Brain microvascular endothelial cell (primary cell): ENCODE measurements around the gene CFAP161.

ENCODE experiments used
- DNase-seq: peaks from one replicate; pipeline ENCODE4 v3.0.0-alpha.2; 2020
- H3K27ac ChIP-seq: fragments of 250-450 bp; sonication (Bioruptor Pico); 2 replicates; pipeline ENCODE4 v1.5.1; 2020; ENCODE audit warnings: mild to moderate bottlenecking, moderate library complexity
- H3K27me3 ChIP-seq: fragments of 250-450 bp; sonication (Bioruptor Pico); replicated peaks from 2 replicates; pipeline ENCODE4 v1.5.1; 2020; ENCODE audit warnings: mild to moderate bottlenecking
- H3K36me3 ChIP-seq: fragments of 250-450 bp; sonication (Bioruptor Pico); replicated peaks from 2 replicates; pipeline ENCODE4 v1.5.1; 2020; ENCODE audit warnings: mild to moderate bottlenecking
- H3K4me3 ChIP-seq: 2 replicates; pipeline ENCODE4 v1.5.1; 2011; ENCODE audit warnings: low read depth, mild to moderate bottlenecking, control low read depth, low read length, moderate library complexity
- in situ Hi-C: cut with HindIII; loops from 2 replicates; pipeline ENCODE4 v1.10.0; 2017; ENCODE audit warnings: low sequenced_read_pairs, low pct_ligation_motif_present
- TF ChIP-seq, protein P1 (sequence below): IDR thresholded peaks from 2 replicates; pipeline ENCODE4 v1.5.1; 2011; ENCODE audit warnings: low read depth, mild to moderate bottlenecking, moderate library complexity, low read length, control low read depth, inconsistent platforms; ENCODE audit errors: missing control alignments

CFAP161 gene

GRCh38 chr15:81168131-81168526 is 34.1 kb downstream of the CFAP161 start:
- in situ Hi-C loops: no loop called here
- H3K4me3 ChIP-seq: no peak overlapping the region
- no peaks in the 10 kb centered on the region for H3K36me3 ChIP-seq
- DNase-seq: no peak
- H3K27me3 ChIP-seq: no peaks in the 10 kb centered on the region
- TF ChIP-seq, protein P1, sequence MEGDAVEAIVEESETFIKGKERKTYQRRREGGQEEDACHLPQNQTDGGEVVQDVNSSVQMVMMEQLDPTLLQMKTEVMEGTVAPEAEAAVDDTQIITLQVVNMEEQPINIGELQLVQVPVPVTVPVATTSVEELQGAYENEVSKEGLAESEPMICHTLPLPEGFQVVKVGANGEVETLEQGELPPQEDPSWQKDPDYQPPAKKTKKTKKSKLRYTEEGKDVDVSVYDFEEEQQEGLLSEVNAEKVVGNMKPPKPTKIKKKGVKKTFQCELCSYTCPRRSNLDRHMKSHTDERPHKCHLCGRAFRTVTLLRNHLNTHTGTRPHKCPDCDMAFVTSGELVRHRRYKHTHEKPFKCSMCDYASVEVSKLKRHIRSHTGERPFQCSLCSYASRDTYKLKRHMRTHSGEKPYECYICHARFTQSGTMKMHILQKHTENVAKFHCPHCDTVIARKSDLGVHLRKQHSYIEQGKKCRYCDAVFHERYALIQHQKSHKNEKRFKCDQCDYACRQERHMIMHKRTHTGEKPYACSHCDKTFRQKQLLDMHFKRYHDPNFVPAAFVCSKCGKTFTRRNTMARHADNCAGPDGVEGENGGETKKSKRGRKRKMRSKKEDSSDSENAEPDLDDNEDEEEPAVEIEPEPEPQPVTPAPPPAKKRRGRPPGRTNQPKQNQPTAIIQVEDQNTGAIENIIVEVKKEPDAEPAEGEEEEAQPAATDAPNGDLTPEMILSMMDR: no peak
- H3K27ac ChIP-seq: no peak overlapping the region

GRCh38 chr15:81168644-81169043 is 34.6 kb downstream of the CFAP161 start:
- TF ChIP-seq, protein P1: no peak
- Histone ChIP-seq H3K27ac (no peak overlapping the region), H3K4me3 (no peak overlapping the region), H3K27me3 (no peaks in the 10 kb centered on the region), H3K36me3 (no peaks in the 10 kb centered on the region)
- DNase-seq: no peak
- in situ Hi-C loops: no loop called here

DNA sequence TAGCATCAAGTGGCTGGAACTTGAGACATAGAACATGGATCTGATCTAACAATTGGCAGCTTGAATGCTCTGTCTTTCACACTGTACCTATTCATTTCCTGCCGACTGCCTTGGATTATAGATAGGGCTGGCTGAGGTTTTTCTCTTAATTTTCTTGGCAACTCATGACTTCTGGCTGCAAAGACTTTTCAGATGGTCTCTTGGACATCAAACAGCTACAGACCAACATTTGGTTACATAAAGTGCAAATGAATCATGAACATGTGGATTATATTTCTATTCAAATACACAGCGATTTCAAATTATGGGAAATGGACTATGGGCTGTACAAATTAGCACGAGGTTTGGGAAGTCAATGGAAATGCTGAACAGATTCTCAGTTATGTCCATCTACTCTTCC is 36.4 kb downstream of the CFAP161 start:
- Histone ChIP-seq H3K27ac (no peak overlapping the region), H3K27me3 (no peaks in the 10 kb centered on the region), H3K36me3 (no peaks in the 10 kb centered on the region), H3K4me3 (no peak overlapping the region)
- TF ChIP-seq, protein P1: no peak
- no peak for DNase-seq
- in situ Hi-C loops: no loop called here

DNA sequence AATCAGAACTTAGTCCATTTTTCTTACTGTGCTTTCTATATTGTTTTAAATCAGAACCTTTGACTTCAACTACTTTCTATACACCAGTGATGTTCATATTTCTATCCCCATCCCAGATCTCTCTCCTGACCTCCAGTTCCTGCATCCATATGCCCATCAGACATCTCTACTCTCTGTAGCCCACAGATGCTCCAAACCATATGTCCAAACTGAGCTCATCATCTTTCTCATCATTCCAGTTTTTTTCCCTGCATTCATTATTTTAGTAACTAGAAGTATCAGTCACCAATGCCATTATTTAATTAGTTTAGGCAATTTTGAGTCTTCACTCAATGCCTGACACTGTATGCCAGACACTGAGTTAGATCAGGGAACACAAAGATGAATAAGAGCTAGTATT is 37.2 kb downstream of the CFAP161 start:
- Histone ChIP-seq H3K4me3 (no peak overlapping the region), H3K36me3 (no peaks in the 10 kb centered on the region), H3K27me3 (no peaks in the 10 kb centered on the region), H3K27ac (no peak overlapping the region)
- TF ChIP-seq, protein P1: no peak
- in situ Hi-C loops: no loop called here
- no peak for DNase-seq

GRCh38 chr15:81174125-81174791 is 40.2 kb downstream of the CFAP161 start:
- Histone ChIP-seq H3K4me3 (no peak overlapping the region), H3K27ac (no peak overlapping the region), H3K36me3 (no peaks in the 10 kb centered on the region), H3K27me3 (no peaks in the 10 kb centered on the region)
- TF ChIP-seq, protein P1: no peak
- in situ Hi-C loops: no loop called here
- DNase-seq: no peak

- TF ChIP-seq, protein P1: peak; percentile 18
- H3K27ac ChIP-seq: no peak overlapping the region
- H3K4me3 ChIP-seq: no peak overlapping the region
- no peaks in the 10 kb centered on the region for H3K27me3 ChIP-seq
- no peaks in the 10 kb centered on the region for H3K36me3 ChIP-seq
- no peak for DNase-seq
- in situ Hi-C loops: no loop called here
Measured at GRCh38 chr15:81174792-81175327, 40.8 kb downstream of the CFAP161 start.
